Hepatocyte (in vitro differentiated cells): ENCODE data around the gene FAM50A. TPM values are rescaled to one million over a fixed set of nuclear protein-coding genes. Genes with fewer than 3 reads are reported as not detected.
"Not testable (repeated sequence)": the region's sequence is repeated elsewhere in the genome, so short reads cannot be mapped to it uniquely, and the experiment has no call there.

Source experiments
- DNase-seq: peaks from one replicate; pipeline ENCODE4 v3.0.0-alpha.2; 2016; ENCODE audit warnings: low spot score
- H2AFZ ChIP-seq: fragments of 200-600 bp; sonication (generic); 2 replicates; pipeline ENCODE4 v1.6.0; 2016; ENCODE audit warnings: antibody characterized with exemption, mild to moderate bottlenecking
- H3K27ac ChIP-seq: fragments of 200-600 bp; sonication (generic); 2 replicates; pipeline ENCODE4 v1.5.1; 2016; ENCODE audit warnings: mild to moderate bottlenecking
- H3K27me3 ChIP-seq: fragments of 200-600 bp; sonication (generic); 2 replicates; pipeline ENCODE4 v1.6.1; 2016
- H3K36me3 ChIP-seq: fragments of 200-600 bp; sonication (generic); replicated peaks from 2 replicates; pipeline ENCODE4 v1.5.1; 2016; ENCODE audit warnings: low read depth; ENCODE audit not compliant: insufficient read depth
- H3K4me1 ChIP-seq: fragments of 200-600 bp; sonication (generic); 2 replicates; pipeline ENCODE4 v1.5.1; 2016; ENCODE audit warnings: mild to moderate bottlenecking, moderate library complexity; ENCODE audit not compliant: insufficient read depth
- H3K4me2 ChIP-seq: fragments of 200-600 bp; sonication (generic); 2 replicates; pipeline ENCODE4 v1.6.0; 2016
- H3K4me3 ChIP-seq: fragments of 200-600 bp; sonication (generic); 2 replicates; pipeline ENCODE4 v1.5.1; 2016; ENCODE audit warnings: mild to moderate bottlenecking
- H3K79me2 ChIP-seq: fragments of 200-600 bp; sonication (generic); 2 replicates; pipeline ENCODE4 v1.6.0; 2017; ENCODE audit warnings: mild to moderate bottlenecking
- H3K9me2 ChIP-seq: fragments of 200-600 bp; sonication (generic); replicated peaks from 2 replicates; pipeline ENCODE4 v1.6.0; 2017; ENCODE audit warnings: mild to moderate bottlenecking; ENCODE audit not compliant: insufficient read depth
- H3K9me3 ChIP-seq: fragments of 200-600 bp; sonication (generic); 2 replicates; pipeline ENCODE4 v1.5.1; 2016; ENCODE audit warnings: low read depth, mild to moderate bottlenecking
- H4K20me1 ChIP-seq: fragments of 200-600 bp; sonication (generic); 2 replicates; pipeline ENCODE4 v1.6.0; 2016; ENCODE audit warnings: mild to moderate bottlenecking; ENCODE audit not compliant: insufficient read depth, poor library complexity, severe bottlenecking
- CTCF ChIP-seq: fragments of 200-600 bp; sonication (generic); IDR thresholded peaks from 2 replicates; pipeline ENCODE4 v1.5.1; 2016; ENCODE audit warnings: antibody characterized with exemption, mild to moderate bottlenecking; ENCODE audit not compliant: poor library complexity
- EZH2 ChIP-seq: fragments of 200-600 bp; sonication (generic); IDR thresholded peaks from 2 replicates; pipeline ENCODE4 v1.6.1; 2016; ENCODE audit warnings: antibody characterized with exemption, mild to moderate bottlenecking, borderline replicate concordance
- EZH2phosphoT487 ChIP-seq: fragments of 200-600 bp; sonication (generic); IDR thresholded peaks from one replicate; pipeline ENCODE4 v1.6.1; 2018; ENCODE audit warnings: antibody characterized with exemption, mild to moderate bottlenecking, low read depth, moderate library complexity; ENCODE audit not compliant: unreplicated experiment, severe bottlenecking
- WGBS: methylation state at CpG from one replicate; pipeline ENCODE4 v1.1.6; 2016; ENCODE audit warnings: low lambda C conversion rate; ENCODE audit errors: missing lambda C conversion rate; 5-methylcytosine and 5-hydroxymethylcytosine counted together
- microRNA-seq: library from miRNA; unstranded; fragments of <30 nt; microRNA quantifications from one replicate; pipeline ENCODE4, GENCODE V29; 2017
- polyA plus RNA-seq: library from polyadenylated mRNA; unstranded; fragments of >200 nt; fragmentation: Nextera tagmentation; extraction: Ambion mirVana; gene quantifications from 2 replicates; pipeline ENCODE4 v1.2.1, GENCODE V29; 2016
- small RNA-seq: library from RNA; depleted of rRNA; stranded (forward); fragments of <200 nt; gene quantifications from one replicate; pipeline ENCODE3, GENCODE V24; 2014
- total RNA-seq: library from RNA; depleted of rRNA; stranded (reverse); fragments of >200 nt; gene quantifications from 2 replicates; pipeline ENCODE4 v1.2.3, GENCODE V29; 2014

FAM50A gene
- total and polyA plus RNA-seq, 2 experiments from 2014 or later = 65.9 to 147 TPM

DNA sequence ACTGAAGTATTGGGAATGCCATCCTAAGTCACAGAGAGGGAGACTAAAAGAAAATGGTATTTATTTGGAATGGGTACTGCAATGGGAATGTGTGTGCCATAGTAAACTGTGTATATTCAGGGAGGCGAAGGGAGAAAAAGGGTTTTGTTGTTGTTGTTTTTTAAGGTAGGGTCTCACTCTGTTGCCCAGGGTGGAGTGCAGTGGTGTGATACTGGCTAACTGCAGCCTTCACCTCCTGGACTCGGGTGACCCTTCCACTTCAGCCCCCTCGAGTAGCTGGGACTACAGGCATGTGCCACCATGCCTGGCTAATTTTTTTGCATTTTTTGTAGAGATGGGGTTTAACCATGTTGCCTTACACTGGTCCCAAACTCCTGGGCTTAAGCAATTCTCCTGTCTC, 50.8 kb downstream of the FAM50A start:
- Histone ChIP-seq H3K79me2 (no peaks in the 10 kb centered on the region), H3K9me3 (no peaks in the 10 kb centered on the region), H3K4me1 (no peaks in the 10 kb centered on the region), H3K9me2 (no peaks in the 10 kb centered on the region), H3K36me3 (no peaks in the 10 kb centered on the region), H3K27ac (no peak overlapping the region), H4K20me1 (no peaks in the 10 kb centered on the region), H3K27me3 (no peaks in the 10 kb centered on the region), H2AFZ (no peak overlapping the region), H3K4me2 (no peak overlapping the region), H3K4me3 (no peak overlapping the region)
- no peak for TF ChIP-seq CTCF
- no peak for TF ChIP-seq EZH2phosphoT487
- no peak for TF ChIP-seq EZH2
- WGBS = 71% methylated on average over 3 of the region's 3 CpGs
- DNase-seq = no peak

GRCh38 chrX:154495472-154495922, 51.6 kb downstream of the FAM50A start:
- no peaks in the 10 kb centered on the region for H3K9me3 ChIP-seq
- no peak for DNase-seq
- H3K9me2 ChIP-seq = no peaks in the 10 kb centered on the region
- no peak overlapping the region for H3K4me2 ChIP-seq
- H4K20me1 ChIP-seq = no peaks in the 10 kb centered on the region
- H3K4me3 ChIP-seq = no peak overlapping the region
- 83% methylated on average over 6 of the region's 6 CpGs for WGBS
- no peak overlapping the region for H2AFZ ChIP-seq
- H3K36me3 ChIP-seq = no peaks in the 10 kb centered on the region
- H3K79me2 ChIP-seq = no peaks in the 10 kb centered on the region
- no peak for TF ChIP-seq CTCF
- no peak for TF ChIP-seq EZH2phosphoT487
- no peak for TF ChIP-seq EZH2
- H3K27me3 ChIP-seq = no peaks in the 10 kb centered on the region
- H3K4me1 ChIP-seq = no peaks in the 10 kb centered on the region
- no peak overlapping the region for H3K27ac ChIP-seq

DNA sequence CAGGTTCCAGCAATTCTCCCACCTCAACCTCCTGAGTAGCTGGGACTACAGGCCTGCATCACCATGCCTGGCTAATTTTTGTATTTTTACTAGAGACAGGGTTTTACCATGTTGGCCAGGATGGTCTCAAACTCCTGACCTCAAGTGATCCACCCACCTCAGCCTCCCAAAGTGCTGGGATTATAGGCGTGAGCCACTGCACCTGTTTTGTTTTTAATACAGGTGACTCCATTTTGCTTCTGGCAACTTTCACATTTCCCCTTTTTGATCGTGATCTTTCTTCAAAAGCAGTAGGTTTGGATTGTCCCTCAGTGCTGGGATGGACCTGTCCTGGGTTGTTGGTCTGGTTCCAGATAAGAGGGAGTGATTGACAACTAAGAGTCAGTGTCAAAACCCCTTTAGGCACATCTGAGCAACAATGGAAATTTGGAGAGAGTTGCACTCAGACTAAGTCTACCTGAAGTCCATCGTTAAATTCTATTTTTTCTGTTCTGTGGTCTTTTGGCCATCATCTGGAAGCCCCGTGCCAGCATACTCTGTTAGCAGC, 52.7 kb downstream of the FAM50A start:
- 74% methylated on average over 4 of the region's 4 CpGs for WGBS
- H3K36me3 ChIP-seq, DNase-seq, H3K4me3 ChIP-seq, H3K79me2 ChIP-seq, H3K27ac ChIP-seq, H3K4me2 ChIP-seq, H2AFZ ChIP-seq, H3K27me3 ChIP-seq, H3K9me2 ChIP-seq, H4K20me1 ChIP-seq, H3K4me1 ChIP-seq, H3K9me3 ChIP-seq: not testable (repeated sequence)

Small RNA genes within 50 kb of the gene (microRNA-seq; reads per million reads assigned to microRNA genes)
- 7.2 reads per million, percentile 18 among the genes with 10 or more reads in this experiment for gene MIR6858

Small RNA genes within 50 kb of the gene (small RNA-seq; reads per million reads assigned to genes)
- gene MIR6858 (0.22 reads per million), gene RN7SL697P (not detected), gene SNORA70 (not detected)

Other genes starting within 250 kb of the FAM50A start
- gene OPN1MW2, start 224.4 kb upstream of the FAM50A start, total RNA-seq = not detected in 2 replicates
- gene OPN1MW2, start 224.4 kb upstream of the FAM50A start, polyA plus RNA-seq = not detected in 2 replicates
- not detected in 2 replicates for gene OPN1MW3, start 186.6 kb upstream of the FAM50A start, total RNA-seq
- gene OPN1MW3, start 186.6 kb upstream of the FAM50A start, polyA plus RNA-seq = not detected in 2 replicates
- gene TEX28, start 149.0 kb upstream of the FAM50A start, total RNA-seq = not detected in 2 replicates
- not detected in 2 replicates for gene TEX28, start 149.0 kb upstream of the FAM50A start, polyA plus RNA-seq
- not detected in 2 replicates for gene TKTL1, start 148.3 kb upstream of the FAM50A start, total RNA-seq
- gene TKTL1, start 148.3 kb upstream of the FAM50A start, polyA plus RNA-seq = 0.52 and 1.1 TPM in 2 replicates
- gene FLNA, start 69.5 kb upstream of the FAM50A start, total RNA-seq = 220 and 396 TPM in 2 replicates
- gene FLNA, start 69.5 kb upstream of the FAM50A start, polyA plus RNA-seq = 468 and 471 TPM in 2 replicates
- 34.2 and 39.4 TPM in 2 replicates for gene EMD, start 64.8 kb upstream of the FAM50A start, total RNA-seq
- 61.0 and 65.7 TPM in 2 replicates for gene EMD, start 64.8 kb upstream of the FAM50A start, polyA plus RNA-seq
- 4,114 and 4,460 TPM in 2 replicates for gene RPL10, start 45.8 kb upstream of the FAM50A start, total RNA-seq
- gene RPL10, start 45.8 kb upstream of the FAM50A start, polyA plus RNA-seq = 1,206 and 1,210 TPM in 2 replicates
- 36.1 and 39.7 TPM in 2 replicates for gene DNASE1L1, start 34.9 kb upstream of the FAM50A start, total RNA-seq
- gene DNASE1L1, start 34.9 kb upstream of the FAM50A start, polyA plus RNA-seq = 22.3 and 22.6 TPM in 2 replicates
- gene TAFAZZIN, start 32.6 kb upstream of the FAM50A start, total RNA-seq = 25.0 and 26.7 TPM in 2 replicates
- gene TAFAZZIN, start 32.6 kb upstream of the FAM50A start, polyA plus RNA-seq = 41.3 and 69.6 TPM in 2 replicates
- gene ATP6AP1, start 15.5 kb upstream of the FAM50A start, total RNA-seq = 116 and 131 TPM in 2 replicates
- 265 and 268 TPM in 2 replicates for gene ATP6AP1, start 15.5 kb upstream of the FAM50A start, polyA plus RNA-seq
- gene GDI1, start 7.0 kb upstream of the FAM50A start, total RNA-seq = 82.7 and 101 TPM in 2 replicates
- 102 and 132 TPM in 2 replicates for gene GDI1, start 7.0 kb upstream of the FAM50A start, polyA plus RNA-seq
- gene PLXNA3, start 14.1 kb downstream of the FAM50A start, total RNA-seq = 10.6 and 14.1 TPM in 2 replicates
- gene PLXNA3, start 14.1 kb downstream of the FAM50A start, polyA plus RNA-seq = 23.2 and 28.7 TPM in 2 replicates
- 32.2 and 40.0 TPM in 2 replicates for gene LAGE3, start 35.1 kb downstream of the FAM50A start, total RNA-seq
- gene LAGE3, start 35.1 kb downstream of the FAM50A start, polyA plus RNA-seq = 49.4 and 50.8 TPM in 2 replicates
- 25.0 and 26.7 TPM in 2 replicates for gene UBL4A, start 42.5 kb downstream of the FAM50A start, total RNA-seq
- 29.9 and 34.0 TPM in 2 replicates for gene UBL4A, start 42.5 kb downstream of the FAM50A start, polyA plus RNA-seq
- 28.8 and 29.3 TPM in 2 replicates for gene SLC10A3, start 46.5 kb downstream of the FAM50A start, total RNA-seq
- 48.3 and 59.8 TPM in 2 replicates for gene SLC10A3, start 46.5 kb downstream of the FAM50A start, polyA plus RNA-seq
- gene FAM3A, start 72.1 kb downstream of the FAM50A start, total RNA-seq = 33.8 and 41.1 TPM in 2 replicates
- 68.0 and 70.9 TPM in 2 replicates for gene FAM3A, start 72.1 kb downstream of the FAM50A start, polyA plus RNA-seq
- 24.8 and 26.2 TPM in 2 replicates for gene G6PD, start 102.7 kb downstream of the FAM50A start, total RNA-seq
- gene G6PD, start 102.7 kb downstream of the FAM50A start, polyA plus RNA-seq = 9.8 and 12.8 TPM in 2 replicates
- gene IKBKG, start 103.5 kb downstream of the FAM50A start, total RNA-seq = 19.7 and 21.4 TPM in 2 replicates
- 30.7 and 32.9 TPM in 2 replicates for gene IKBKG, start 103.5 kb downstream of the FAM50A start, polyA plus RNA-seq
- gene CTAG1A, start 141.0 kb downstream of the FAM50A start, total RNA-seq = not detected in 2 replicates
- not detected in 2 replicates for gene CTAG1A, start 141.0 kb downstream of the FAM50A start, polyA plus RNA-seq
- gene CTAG1B, start 175.1 kb downstream of the FAM50A start, total RNA-seq = not detected in 2 replicates
- not detected in 2 replicates for gene CTAG1B, start 175.1 kb downstream of the FAM50A start, polyA plus RNA-seq
- gene CTAG2, start 209.4 kb downstream of the FAM50A start, total RNA-seq = not detected in 2 replicates
- not detected in 2 replicates for gene CTAG2, start 209.4 kb downstream of the FAM50A start, polyA plus RNA-seq